Activated CD8-positive, alpha-beta memory T cell treated with anti-CD3 and anti-CD28 coated beads, Interleukin-2, amount 50 U/mL, for 48 hours (primary cell): ENCODE measurements around the gene GPRIN3.
"Not testable (repeated sequence)": the region's sequence is repeated elsewhere in the genome, so short reads cannot be mapped to it uniquely, and the experiment has no call there.

Experiments
- DNase-seq: peaks from one replicate; pipeline ENCODE4 v3.0.0-alpha.2; 2020

Gene GPRIN3

GRCh38 chr4:89287945-89288344 is 19.7 kb downstream of the GPRIN3 start:
- DNase-seq: no peak

DNA sequence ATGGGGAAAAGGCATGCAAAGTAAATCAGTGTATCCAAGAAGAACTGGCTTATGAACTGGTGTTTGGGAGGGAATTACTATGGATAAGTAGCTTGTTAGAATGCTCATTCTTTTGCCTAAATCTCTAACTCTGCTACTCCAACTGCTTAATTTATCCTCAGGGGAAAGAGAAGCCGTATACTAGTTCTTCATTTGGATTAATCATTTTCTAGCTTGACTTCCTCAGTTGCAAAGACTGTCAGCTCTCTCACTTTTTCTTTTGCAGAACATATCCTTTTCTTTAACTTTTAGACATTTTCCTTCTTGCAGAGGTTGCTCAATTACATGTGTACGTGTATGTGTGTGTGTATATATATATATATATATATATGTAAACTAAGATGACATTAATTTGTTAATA is 21.9 kb downstream of the GPRIN3 start:
- no peak for DNase-seq

- no peak for DNase-seq
Measured at GRCh38 chr4:89284828-89285227, 22.8 kb downstream of the GPRIN3 start.

- DNase-seq: no peak
Measured at GRCh38 chr4:89284020-89284424, 23.6 kb downstream of the GPRIN3 start.

GRCh38 chr4:89283226-89284009 is 24.2 kb downstream of the GPRIN3 start:
- no peak for DNase-seq

- DNase-seq: no peak
Measured at GRCh38 chr4:89279385-89279784, 28.2 kb downstream of the GPRIN3 start.

DNA sequence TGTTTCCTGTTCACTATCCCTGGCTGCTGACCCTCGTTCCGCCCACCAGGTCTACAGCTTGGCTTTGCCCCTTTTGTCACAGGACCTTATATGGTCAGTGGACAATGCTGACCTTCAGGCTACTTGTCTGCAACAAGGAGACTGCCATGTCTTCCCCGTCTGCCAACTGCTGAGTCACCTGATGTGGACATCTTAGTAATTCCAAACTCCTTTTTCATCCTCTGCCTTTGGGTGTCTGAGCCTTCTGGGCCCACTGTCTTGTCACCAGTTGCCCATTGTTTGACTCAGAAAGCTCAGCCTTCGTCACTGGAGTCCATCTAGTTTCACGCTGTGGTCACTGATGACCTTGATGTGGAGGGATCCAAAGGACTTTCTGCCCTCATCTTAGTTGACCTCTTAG is 30.2 kb downstream of the GPRIN3 start:
- DNase-seq: no peak

DNA sequence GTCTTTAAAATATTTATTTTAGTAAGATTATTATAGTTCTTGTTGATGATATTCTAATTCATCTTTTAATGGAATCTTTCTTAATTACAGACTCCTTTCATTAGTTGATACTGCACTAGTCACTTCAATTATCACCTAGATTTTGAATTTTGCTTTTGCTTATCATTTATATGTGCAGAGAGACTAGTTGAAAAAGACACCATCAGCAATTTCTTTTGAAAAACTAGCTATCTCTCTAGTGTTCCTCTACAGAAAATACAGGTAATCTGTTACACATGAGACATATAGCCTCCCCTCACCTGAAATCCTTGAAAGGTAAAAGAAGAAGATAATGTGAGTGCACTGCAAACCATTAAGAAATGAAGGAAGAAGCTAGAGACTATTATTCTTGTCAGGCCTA is 31.3 kb downstream of the GPRIN3 start:
- DNase-seq: no peak

- no peak for DNase-seq
Measured at GRCh38 chr4:89275587-89275986, 32.0 kb downstream of the GPRIN3 start.

- no peak for DNase-seq
Measured at GRCh38 chr4:89273741-89274141, 33.9 kb downstream of the GPRIN3 start.

DNA sequence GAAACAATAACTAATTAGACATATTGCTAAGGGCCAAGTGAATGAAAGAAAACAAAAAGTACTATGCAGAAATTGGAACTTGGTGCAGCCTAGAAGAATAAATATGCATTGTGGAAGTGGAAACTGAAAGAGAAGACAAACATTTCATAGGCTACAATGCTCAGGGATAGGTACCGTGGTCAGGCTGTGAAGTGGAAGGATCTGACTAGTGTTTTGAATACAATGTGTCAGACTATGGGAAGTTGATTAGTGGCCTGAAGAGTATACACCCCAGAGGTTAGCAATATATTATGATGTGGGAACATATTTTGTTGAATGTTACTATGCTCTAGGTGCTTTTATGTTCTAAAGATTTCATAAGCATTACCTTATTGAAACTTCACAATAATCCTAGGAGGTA is 36.8 kb downstream of the GPRIN3 start:
- no peak for DNase-seq

DNA sequence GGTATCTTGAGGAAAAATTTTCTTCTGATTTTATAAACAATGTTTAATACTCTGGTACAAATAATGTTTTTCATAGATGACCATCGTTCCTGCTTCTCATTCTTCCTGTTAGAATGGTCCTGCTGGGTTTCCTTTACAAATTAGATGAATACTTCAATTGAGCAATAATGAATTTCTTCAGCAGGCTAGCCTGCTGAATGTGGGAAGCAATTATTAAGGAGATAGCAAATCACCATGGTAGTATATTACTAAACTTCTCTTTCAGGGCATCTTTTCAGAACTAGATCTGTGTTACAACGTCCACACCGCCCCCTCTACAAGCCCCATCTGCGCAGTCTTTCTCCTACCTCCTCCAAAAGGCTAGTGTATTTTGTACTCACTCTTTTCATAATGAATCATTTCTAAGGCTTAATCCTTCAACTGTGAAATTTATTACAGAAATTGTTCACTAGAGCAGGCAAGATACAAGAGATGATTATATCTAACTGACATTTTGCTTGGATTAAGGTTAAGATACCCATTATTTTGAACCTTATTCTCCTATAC is 38.4 kb downstream of the GPRIN3 start:
- DNase-seq: no peak

- no peak for DNase-seq
Measured at GRCh38 chr4:89268679-89269078, 38.9 kb downstream of the GPRIN3 start.

- no peak for DNase-seq
Measured at GRCh38 chr4:89267846-89268245, 39.8 kb downstream of the GPRIN3 start.

DNA sequence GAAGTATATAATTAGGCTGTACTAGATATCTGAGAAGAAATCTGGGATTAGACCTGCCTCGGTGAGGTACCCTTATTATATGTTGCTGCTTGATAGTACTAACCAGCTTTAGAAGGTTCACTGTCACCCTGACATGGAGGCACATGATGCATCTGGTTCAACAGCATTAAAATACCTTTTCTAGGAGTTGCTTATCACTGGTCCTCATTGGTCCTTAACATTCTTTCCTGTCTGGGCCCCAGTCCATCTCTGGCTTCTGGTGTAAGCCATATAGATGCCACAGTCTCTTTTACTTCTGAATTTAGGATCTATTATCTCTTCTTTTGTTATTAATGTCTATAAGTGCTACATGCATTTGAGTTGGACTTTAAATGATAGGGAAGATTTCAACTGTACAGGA is 40.2 kb downstream of the GPRIN3 start:
- DNase-seq: no peak

DNA sequence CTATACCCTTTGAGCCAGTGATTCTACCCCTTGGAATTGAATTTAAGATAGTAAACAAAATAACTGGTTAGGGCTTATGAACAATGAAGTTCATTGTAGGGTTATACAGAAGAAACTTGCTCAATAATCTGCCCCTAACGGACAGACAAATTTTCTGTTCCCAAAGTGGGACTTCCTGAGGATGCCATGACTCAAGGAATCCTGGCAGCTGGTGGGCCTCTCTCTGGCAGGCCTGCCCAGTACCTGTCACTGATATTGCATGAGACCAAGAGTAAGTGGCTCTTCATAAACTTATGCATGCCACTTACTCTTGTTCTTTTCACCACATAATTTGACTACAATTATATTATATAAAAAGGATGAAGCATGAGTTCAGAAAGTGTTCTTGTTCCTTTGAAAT is 41.5 kb downstream of the GPRIN3 start:
- DNase-seq: no peak

DNA sequence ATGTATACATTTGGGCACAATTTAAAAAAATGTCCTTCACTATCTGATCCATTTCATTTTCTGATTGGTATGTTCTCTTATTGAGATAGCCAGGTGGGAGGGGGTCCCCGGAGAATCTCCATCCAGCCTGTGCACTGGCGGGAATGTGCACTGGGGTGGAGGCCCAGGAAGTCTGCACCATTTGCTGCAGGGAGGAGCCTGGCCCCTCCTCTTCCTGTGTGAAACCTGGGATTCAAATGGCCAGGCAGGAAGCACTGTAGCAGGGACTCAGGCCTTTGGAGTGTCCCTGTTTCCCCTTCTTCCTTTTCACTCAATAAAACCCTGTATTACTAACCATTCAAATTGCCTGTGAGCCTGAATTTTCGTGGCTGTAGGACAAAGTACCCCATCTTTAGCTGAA is 44.3 kb downstream of the GPRIN3 start:
- DNase-seq: no peak

DNA sequence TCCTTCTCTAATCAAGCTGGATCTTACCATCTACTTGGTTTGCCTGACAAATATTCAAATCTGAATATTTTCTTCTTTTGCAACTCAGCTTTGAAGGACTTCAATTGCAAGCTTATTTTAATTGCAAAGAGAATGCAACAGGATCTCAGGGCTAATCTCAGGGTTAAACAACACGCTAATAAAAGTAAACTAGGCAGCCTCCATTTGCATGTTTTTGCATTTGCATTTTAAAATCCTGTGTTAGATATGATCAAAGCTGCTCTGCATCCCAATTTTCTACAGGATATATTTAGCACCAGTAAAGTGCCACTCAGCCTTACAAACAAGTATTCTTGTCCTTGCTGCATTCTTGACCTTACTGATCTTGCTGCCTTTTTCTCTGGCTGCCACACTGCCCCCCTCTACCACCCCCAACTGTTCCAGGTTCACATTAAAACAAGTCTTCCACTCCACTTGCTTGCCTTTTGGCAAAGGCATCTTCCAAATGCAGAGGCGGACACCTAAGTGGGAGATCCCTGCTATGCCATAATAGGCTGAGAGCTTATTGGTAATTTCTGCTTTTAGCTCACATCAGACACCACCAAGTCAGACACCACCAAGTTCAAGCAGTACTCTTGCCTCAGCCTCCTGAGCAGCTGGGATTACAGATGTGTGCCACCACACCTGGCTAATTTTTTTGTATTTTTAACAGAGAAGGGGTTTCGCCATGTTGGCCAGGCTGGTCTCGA is 48.1 kb downstream of the GPRIN3 start:
- no peak for DNase-seq

- DNase-seq: no peak
Measured at GRCh38 chr4:89258506-89258905, 49.1 kb downstream of the GPRIN3 start.

DNA sequence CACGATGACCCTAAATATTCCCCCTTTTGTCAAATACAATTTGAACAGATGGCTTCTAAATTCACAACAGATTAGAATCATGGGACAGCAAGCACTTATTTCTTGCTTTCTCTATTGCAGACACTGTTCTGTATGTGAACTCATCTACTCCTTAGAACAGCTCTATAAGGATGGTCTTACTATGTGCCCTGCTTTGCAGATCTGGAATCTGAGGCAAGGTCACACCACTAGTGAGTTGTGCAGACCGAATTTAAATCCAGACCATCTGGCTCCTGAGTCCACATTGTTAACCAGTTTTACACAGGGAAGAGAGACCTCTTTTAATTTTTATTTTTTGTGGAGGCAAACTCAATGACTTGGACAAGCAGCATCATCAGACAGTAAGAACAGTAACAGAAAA is 50.2 kb downstream of the GPRIN3 start:
- no peak for DNase-seq

- DNase-seq: no peak
Measured at GRCh38 chr4:89256203-89256800, 51.3 kb downstream of the GPRIN3 start.

DNA sequence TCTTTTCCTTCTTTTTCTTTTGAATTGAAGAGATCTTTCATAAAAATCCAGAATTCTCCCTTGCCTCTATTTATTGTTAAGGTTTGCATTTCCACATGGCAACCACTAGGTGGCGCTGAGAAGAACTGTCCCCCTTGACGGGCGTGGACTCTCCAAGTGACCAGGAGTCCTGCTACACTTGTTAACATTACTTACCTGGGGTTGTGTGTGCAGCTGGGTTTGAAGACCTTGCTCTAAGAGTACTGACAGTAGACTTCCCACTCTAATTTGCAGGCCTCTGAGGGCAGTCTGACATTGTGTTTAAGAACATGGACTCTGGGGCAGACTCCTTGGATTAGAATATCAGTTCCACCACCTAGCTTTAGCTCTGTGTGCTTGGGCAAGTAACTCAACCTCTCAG is 52.8 kb downstream of the GPRIN3 start:
- peak; percentile 72 for DNase-seq

- DNase-seq: not testable (repeated sequence)
Measured at GRCh38 chr4:89254347-89254746, 53.3 kb downstream of the GPRIN3 start.

GRCh38 chr4:89253935-89254334 is 53.7 kb downstream of the GPRIN3 start:
- no peak for DNase-seq
